Bone marrow (tissue), 2 donors: Measurements from ENCODE around the gene SLC16A5.
"Not testable (repeated sequence)": the region's sequence is repeated elsewhere in the genome, so short reads cannot be mapped to it uniquely, and the experiment has no call there.

Experiments used
- DNase-seq, 2 donors: peaks; one replicate each; lab custom pipeline; 2025; lab: John Stamatoyannopoulos, UW

Gene SLC16A5

GRCh38 chr17:75064460-75064859 is 23.3 kb upstream of the SLC16A5 start:
- no peak for DNase-seq

- DNase-seq: no peak
Observed at GRCh38 chr17:75064867-75065561, 22.7 kb upstream of the SLC16A5 start.

GRCh38 chr17:75065562-75066151 is 22.1 kb upstream of the SLC16A5 start:
- DNase-seq: no peak

- peak in 1 of 2 donors; percentile 49 for DNase-seq
Observed at GRCh38 chr17:75067856-75068255, 19.9 kb upstream of the SLC16A5 start.

GRCh38 chr17:75068750-75069149 is 19.0 kb upstream of the SLC16A5 start:
- no peak for DNase-seq

- DNase-seq: no peak
Observed at GRCh38 chr17:75069783-75070182, 18.0 kb upstream of the SLC16A5 start.

- DNase-seq: not testable (repeated sequence)
Observed at GRCh38 chr17:75071478-75072271, 16.1 kb upstream of the SLC16A5 start.

GRCh38 chr17:75072909-75073308 is 14.8 kb upstream of the SLC16A5 start:
- DNase-seq: not testable (repeated sequence)

- no peak for DNase-seq
Observed at GRCh38 chr17:75073618-75074047, 14.1 kb upstream of the SLC16A5 start.

- no peak for DNase-seq
Observed at GRCh38 chr17:75074532-75074931, 13.2 kb upstream of the SLC16A5 start.

- DNase-seq: no peak
Observed at GRCh38 chr17:75075597-75076336, 12.0 kb upstream of the SLC16A5 start.

- no peak for DNase-seq
Observed at GRCh38 chr17:75077072-75077495, 10.7 kb upstream of the SLC16A5 start.

- peak; percentile 31 to 59 for DNase-seq
Observed at GRCh38 chr17:75077496-75078283, 10.1 kb upstream of the SLC16A5 start.

- DNase-seq: no peak
Observed at GRCh38 chr17:75078284-75079022, 9.3 kb upstream of the SLC16A5 start.

GRCh38 chr17:75079023-75079373 is 8.8 kb upstream of the SLC16A5 start:
- DNase-seq: no peak

- no peak for DNase-seq
Observed at GRCh38 chr17:75081611-75082540, 5.9 kb upstream of the SLC16A5 start.

- no peak for DNase-seq
Observed at GRCh38 chr17:75082683-75083082, 5.1 kb upstream of the SLC16A5 start.

GRCh38 chr17:75084039-75084660 is 3.6 kb upstream of the SLC16A5 start:
- no peak for DNase-seq

- no peak for DNase-seq
Observed at GRCh38 chr17:75086496-75087181, 1.1 kb upstream of the SLC16A5 start.
